Coronary artery (tissue), 2 donors: ENCODE measurements around the gene GPR160.
A peak's percentile ranks its signal among the peaks of the same experiment; 100 is the strongest.

Source experiments
- DNase-seq: peaks from one replicate; pipeline ENCODE4 v3.0.0-alpha.2; 2017; ENCODE audit warnings: low spot score
- H3K27ac ChIP-seq, 2 donors: fragments of 200-600 bp; sonication (generic); one replicate each; pipeline ENCODE4 v1.5.1; 2016 to 2019
- H3K4me3 ChIP-seq: fragments of 200-600 bp; sonication (generic); 2 replicates; pipeline ENCODE4 v1.5.1; 2016; ENCODE audit warnings: mild to moderate bottlenecking, moderate library complexity
- CTCF ChIP-seq: fragments of 200-600 bp; sonication (generic); IDR thresholded peaks from one replicate; pipeline ENCODE4 v1.5.1; 2019; ENCODE audit warnings: antibody characterized with exemption

GPR160 gene

DNA sequence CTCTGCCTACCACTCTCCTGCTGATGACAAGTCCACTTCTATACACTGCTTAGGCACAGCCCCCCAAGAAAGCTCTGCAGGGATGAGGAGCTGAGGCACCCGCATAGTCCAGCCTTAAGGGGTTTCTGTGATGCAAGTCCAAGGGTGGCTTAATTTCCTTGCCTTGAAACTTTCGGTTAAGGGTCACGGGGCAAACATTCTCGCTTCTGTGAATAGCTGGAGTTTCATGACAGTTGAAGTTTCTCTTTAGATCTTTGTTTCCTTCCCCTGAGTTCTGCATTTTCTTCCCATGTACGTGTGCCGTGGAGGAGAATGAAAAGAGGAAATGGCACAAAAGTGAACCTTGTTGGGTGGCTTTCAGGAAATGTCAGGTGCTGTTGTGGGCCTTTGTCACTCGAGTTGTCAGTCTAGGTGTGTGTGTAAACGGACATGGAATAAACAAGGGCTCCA, 7.0 kb downstream of the GPR160 start:
- no peak for TF ChIP-seq CTCF
- peak overlapping the region in 1 of 2 donors; percentile 16 for H3K27ac ChIP-seq
- no peak for DNase-seq
- H3K4me3 ChIP-seq: no peak overlapping the region

DNA sequence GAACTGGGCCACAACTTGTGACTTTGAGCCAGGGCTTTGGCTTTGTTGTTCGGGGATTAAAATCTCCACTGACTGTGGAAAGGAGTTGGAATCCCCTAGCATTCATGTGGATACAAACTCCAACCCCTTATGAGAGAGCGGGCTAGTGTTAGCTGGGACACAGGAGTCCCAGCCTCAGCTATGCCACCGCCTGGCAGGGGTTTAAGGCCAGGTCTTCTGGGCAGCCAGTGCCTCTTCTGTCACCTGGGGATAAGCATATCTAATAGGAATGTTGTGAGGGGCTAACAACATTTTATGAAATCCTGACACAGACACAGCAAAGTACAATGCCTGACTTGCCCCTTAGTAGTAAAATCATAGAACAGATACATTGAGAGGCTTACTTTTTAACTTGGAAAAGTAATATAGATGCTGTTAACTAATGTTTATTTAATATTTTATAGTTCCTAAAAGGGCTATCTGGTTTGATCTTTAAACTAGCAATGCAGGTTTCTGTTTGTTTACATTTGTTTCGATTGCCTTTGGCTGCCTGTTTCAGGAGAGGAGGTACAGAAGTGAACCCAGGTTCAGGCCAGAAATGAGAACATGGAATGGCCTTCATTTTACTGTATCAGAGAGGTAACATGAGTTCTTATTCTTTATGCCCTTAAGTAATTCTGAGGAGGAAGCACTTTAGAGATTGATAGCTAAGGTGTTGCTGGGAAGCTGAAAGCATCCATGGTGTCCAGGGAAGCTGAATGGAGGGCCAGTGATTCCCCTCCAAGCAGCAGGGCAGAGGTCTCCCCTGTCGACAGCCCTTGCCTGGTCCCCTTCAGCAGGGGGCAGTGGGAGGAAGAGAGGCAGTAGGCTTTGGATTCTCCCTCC, 8.7 kb downstream of the GPR160 start:
- Histone ChIP-seq H3K4me3 (no peak overlapping the region), H3K27ac (no peak overlapping the region)
- no peak for DNase-seq
- no peak for TF ChIP-seq CTCF

- no peak for TF ChIP-seq CTCF
- no peak for DNase-seq
- H3K4me3 ChIP-seq: no peak overlapping the region
- no peak overlapping the region for H3K27ac ChIP-seq
Observed at GRCh38 chr3:170047133-170047404, 9.3 kb downstream of the GPR160 start.

DNA sequence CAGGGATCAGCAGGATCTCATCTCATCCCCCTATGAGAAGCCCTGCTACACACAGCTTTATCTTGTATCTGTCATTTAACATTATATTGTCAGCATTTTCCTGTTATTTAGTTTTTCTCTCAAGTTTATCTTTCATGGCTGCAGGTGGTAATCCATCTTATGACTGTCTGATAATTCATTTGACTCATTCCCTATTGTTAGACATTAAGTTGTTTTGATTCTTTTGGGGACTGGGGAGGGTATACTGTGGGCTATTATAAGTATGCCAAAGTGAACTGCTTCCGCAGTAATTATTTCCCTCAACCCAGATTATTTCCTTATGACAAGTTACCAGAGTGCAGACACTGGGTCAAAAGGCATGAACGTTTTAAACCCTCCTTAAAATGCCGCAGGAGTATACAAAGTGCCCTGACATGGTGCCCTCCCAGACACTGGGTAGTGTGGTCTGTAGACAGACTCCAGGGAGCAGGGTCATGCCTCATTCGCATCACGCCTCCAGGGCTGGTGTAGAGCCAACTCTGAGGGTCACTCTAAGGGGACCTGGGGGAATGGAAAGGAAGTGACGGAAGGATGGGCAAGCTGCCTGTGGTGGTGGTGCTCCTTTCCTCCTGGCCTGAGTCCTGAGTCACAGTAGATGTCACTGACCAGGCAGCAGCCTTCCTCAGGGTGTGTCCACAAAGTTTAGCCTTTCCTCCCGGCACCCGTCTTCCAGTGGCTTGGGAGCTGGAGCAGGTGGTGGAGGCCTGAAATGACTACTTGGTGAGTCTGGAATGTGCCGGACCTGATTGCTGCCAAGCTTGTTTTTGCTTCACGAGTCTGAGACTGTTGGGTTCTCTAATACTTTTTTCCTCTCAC, 11.6 kb downstream of the GPR160 start:
- H3K4me3 ChIP-seq: no peak overlapping the region
- DNase-seq: no peak

DNA sequence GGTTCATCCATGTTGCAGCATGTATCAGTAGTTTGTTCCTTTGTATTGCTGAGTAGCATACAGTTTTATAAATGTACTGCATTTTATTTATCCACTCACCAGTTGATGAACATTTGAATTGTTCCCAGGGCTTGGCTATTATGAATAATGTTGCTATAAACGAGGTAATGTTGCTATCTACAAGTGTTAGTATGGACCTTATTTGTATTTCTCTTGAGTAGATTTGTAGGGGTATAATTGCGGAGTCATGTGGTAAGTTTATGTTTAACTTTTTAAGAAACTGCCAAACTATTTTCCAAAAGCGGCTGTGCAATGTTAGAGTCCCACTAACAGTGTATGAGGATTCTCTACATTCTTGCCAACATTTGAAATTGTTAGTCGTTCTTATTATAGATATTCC, 13.0 kb downstream of the GPR160 start:
- no peak overlapping the region for H3K27ac ChIP-seq
- no peak overlapping the region for H3K4me3 ChIP-seq
- no peak for TF ChIP-seq CTCF
- DNase-seq: no peak

More for the DNA sequence above, 11.6 kb downstream of the GPR160 start:
- no peak overlapping the region for H3K27ac ChIP-seq
- no peak for TF ChIP-seq CTCF

DNA sequence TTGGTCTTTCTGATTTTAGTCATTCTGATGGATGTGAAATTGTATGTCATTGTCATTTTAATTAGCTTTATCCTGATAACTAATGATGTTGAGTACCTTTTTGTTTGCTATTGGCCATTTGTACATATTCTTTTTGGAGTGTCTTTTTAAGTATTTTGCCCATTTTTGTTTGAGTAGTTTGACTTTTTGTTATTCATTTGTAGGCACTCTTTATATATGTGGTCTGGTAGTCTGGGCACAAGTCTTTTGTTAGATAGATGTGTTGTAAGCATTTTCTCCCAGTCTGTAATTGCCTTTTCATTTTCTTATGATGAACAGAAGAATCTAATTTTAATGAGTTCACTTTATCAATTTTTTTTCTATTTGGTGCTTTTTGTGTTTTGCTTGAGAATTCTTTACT, 14.6 kb downstream of the GPR160 start:
- DNase-seq: no peak
- Histone ChIP-seq H3K4me3 (no peak overlapping the region), H3K27ac (no peak overlapping the region)
- no peak for TF ChIP-seq CTCF
